HCT116 (cell line): ENCODE data around the gene RNF217. TPM values are rescaled to one million over a fixed set of nuclear protein-coding genes. Genes with fewer than 3 reads are reported as not detected.

Experiments
- ATAC-seq: fragments of 200-7000 bp; cut with Tn5 transposase; 2 replicates; pipeline ENCODE4 v1.9.1; 2020; ENCODE audit warnings: mild to moderate bottlenecking, moderate library complexity
- BruUV-seq: library from RNA; stranded (reverse); fragments of 400-500 nt; replicated peaks from 2 replicates; lab custom pipeline; 2021; lab: Mats Ljungman, UMichigan
- CTCF ChIA-PET: fragments of 300-600 bp; sonication (Branson Sonifier 250); formaldehyde crosslinking; loops from one replicate; lab custom pipeline; 2021; ENCODE audit warnings: antibody characterized with exemption; lab: Charles Lee
- POLR2A ChIA-PET: fragments of 300-600, 350-600 bp; sonication (Branson Sonifier 250); formaldehyde crosslinking; loops from one replicate; lab custom pipeline; 2021; ENCODE audit warnings: antibody characterized with exemption; lab: Charles Lee
- RAD21 ChIA-PET, 2 experiments: fragments of 300-600 bp; sonication (Branson Sonifier 250); formaldehyde crosslinking; loops; one replicate each; lab custom pipeline; 2023; ENCODE audit warnings: low total read pairs in 2 of 2; ENCODE audit not compliant: uncharacterized antibody in 2 of 2, unreplicated experiment in 2 of 2, low non-redundant PET in 1 of 2; lab: Charles Lee
- DNase-seq: peaks from one replicate; pipeline ENCODE4 v3.0.0-alpha.2; 2010; ENCODE audit warnings: low read depth, low spot score
- H2AFZ ChIP-seq: fragments of 200-600 bp; shearing (Covaris generic), sonication (generic); 2 replicates; pipeline ENCODE4 v1.6.1; 2017; ENCODE audit warnings: low read depth, mixed run types, mixed read lengths, antibody characterized with exemption, low read length; ENCODE audit not compliant: poor library complexity, severe bottlenecking
- H3K27ac ChIP-seq: 2 replicates; pipeline ENCODE4 v1.5.1; 2012; ENCODE audit warnings: low read depth, low read length
- H3K27me3 ChIP-seq: fragments of 200-600 bp; sonication (generic); 2 replicates; pipeline ENCODE4 v1.6.1; 2016; ENCODE audit warnings: mixed run types, low read length, mixed read lengths; ENCODE audit not compliant: insufficient read depth
- H3K36me3 ChIP-seq, 2 experiments: fragments of 200-500 bp in 1 of 2; fragments of 200-600 bp in 1 of 2; sonication (Bioruptor generic) in 1 of 2; sonication (generic) in 1 of 2; 2 replicates each; pipeline versions ENCODE4 v1.5.1 to v1.6.1; 2014 to 2016; ENCODE audit warnings: low read length in 2 of 2, inconsistent platforms in 1 of 2, mixed read lengths in 1 of 2, mixed run types in 1 of 2; ENCODE audit not compliant: insufficient read depth in 2 of 2, control insufficient read depth in 1 of 2
- H3K4me1 ChIP-seq, 2 experiments: fragments of 200-600 bp in 1 of 2; sonication (generic) in 1 of 2; 2 replicates each; pipeline versions ENCODE4 v1.5.1 to v1.6.1; 2012 to 2017; ENCODE audit warnings: low read length in 2 of 2, inconsistent platforms in 1 of 2, mild to moderate bottlenecking in 1 of 2, mixed read lengths in 1 of 2, mixed run types in 1 of 2, moderate library complexity in 1 of 2; ENCODE audit not compliant: insufficient read depth in 2 of 2, control insufficient read depth in 1 of 2
- H3K4me2 ChIP-seq: fragments of 200-600 bp; sonication (generic); 2 replicates; pipeline ENCODE4 v1.6.1; 2017; ENCODE audit warnings: mixed run types, low read length, mixed read lengths
- H3K4me3 ChIP-seq, 2 experiments: fragments of 200-600 bp in 1 of 2; sonication (generic) in 1 of 2; replicated peaks in 1 of 2; 2 replicates each; pipeline ENCODE4 v1.5.1; 2011 to 2016; ENCODE audit warnings: low read length in 2 of 2, control low read depth in 1 of 2, low read depth in 1 of 2, mild to moderate bottlenecking in 1 of 2, mixed read lengths in 1 of 2, mixed run types in 1 of 2
- H3K79me2 ChIP-seq: fragments of 200-600 bp; sonication (generic); 2 replicates; pipeline ENCODE4 v1.6.1; 2017; ENCODE audit warnings: mild to moderate bottlenecking, mixed run types, low read length, moderate library complexity, mixed read lengths; ENCODE audit not compliant: insufficient read depth
- H3K9ac ChIP-seq: fragments of 200-600 bp; sonication (generic); 2 replicates; pipeline ENCODE4 v1.6.1; 2016; ENCODE audit warnings: low read length, mixed read lengths
- H3K9me2 ChIP-seq: fragments of 200-600 bp; sonication (generic), shearing (Covaris generic); 2 replicates; pipeline ENCODE4 v1.6.1; 2017; ENCODE audit warnings: mixed run types, mild to moderate bottlenecking, moderate library complexity; ENCODE audit not compliant: insufficient read depth
- H3K9me3 ChIP-seq, 2 experiments: fragments of 200-500 bp in 1 of 2; fragments of 200-600 bp in 1 of 2; sonication (Bioruptor generic) in 1 of 2; sonication (generic) in 1 of 2; 2 replicates each; pipeline ENCODE4 v1.6.1; 2014 to 2017; ENCODE audit warnings: low read length in 2 of 2, mixed read lengths in 2 of 2, inconsistent platforms in 1 of 2, low read depth in 1 of 2, mild to moderate bottlenecking in 1 of 2, mixed run types in 1 of 2, moderate library complexity in 1 of 2; ENCODE audit not compliant: control insufficient read depth in 1 of 2, insufficient read depth in 1 of 2
- H4K20me1 ChIP-seq: fragments of 200-600 bp; sonication (generic), shearing (Covaris generic); 2 replicates; pipeline ENCODE4 v1.6.1; 2017; ENCODE audit warnings: mixed run types, mild to moderate bottlenecking, moderate library complexity; ENCODE audit not compliant: insufficient read depth
- CBX3 ChIP-seq: IDR thresholded peaks from 2 replicates; pipeline ENCODE4 v1.6.1; 2012; ENCODE audit warnings: low read depth
- CEBPB ChIP-seq: IDR thresholded peaks from 2 replicates; pipeline ENCODE4 v1.6.1; 2012; ENCODE audit warnings: low read depth
- CTCF ChIP-seq, 3 experiments: fragments of 200-600 bp in 1 of 3; sonication (generic) in 1 of 3; IDR thresholded peaks in 2 of 3; conservative IDR thresholded peaks in 1 of 3; 2 replicates each; pipeline ENCODE4 v1.5.1; 2012 to 2017; ENCODE audit warnings: low read depth in 2 of 3, low read length in 2 of 3, antibody characterized with exemption in 1 of 3, borderline replicate concordance in 1 of 3, control low read depth in 1 of 3, mild to moderate bottlenecking in 1 of 3, mixed read lengths in 1 of 3, mixed run types in 1 of 3, moderate library complexity in 1 of 3; ENCODE audit not compliant: insufficient read depth in 1 of 3
- EZH2phosphoT487 ChIP-seq: fragments of 200-600 bp; IDR thresholded peaks from 2 replicates; pipeline ENCODE4 v1.6.1; 2018; ENCODE audit warnings: antibody characterized with exemption, borderline replicate concordance
- POLR2A ChIP-seq: IDR thresholded peaks from 2 replicates; pipeline ENCODE4 v1.7.0; 2011; ENCODE audit warnings: borderline replicate concordance; ENCODE audit not compliant: insufficient read depth, insufficient read length; ENCODE audit errors: extremely low read depth
- POLR2AphosphoS5 ChIP-seq: IDR thresholded peaks from 2 replicates; pipeline ENCODE4 v1.6.1; 2011; ENCODE audit warnings: mild to moderate bottlenecking, low read depth, low read length, moderate library complexity
- RAD21 ChIP-seq: IDR thresholded peaks from 2 replicates; pipeline ENCODE4 v1.6.1; 2012; ENCODE audit warnings: low read depth, mild to moderate bottlenecking
- SIN3A ChIP-seq: IDR thresholded peaks from 2 replicates; pipeline ENCODE4 v1.6.1; 2012; ENCODE audit warnings: low read depth
- SP1 ChIP-seq: IDR thresholded peaks from 2 replicates; pipeline ENCODE4 v1.6.1; 2012; ENCODE audit warnings: low read depth
- TCF7L2 ChIP-seq: IDR thresholded peaks from 2 replicates; pipeline ENCODE4 v1.7.0; 2011; ENCODE audit warnings: borderline replicate concordance, inconsistent platforms; ENCODE audit not compliant: insufficient read depth, insufficient read length; ENCODE audit errors: extremely low read depth
- ZFX ChIP-seq: fragments of 450-650 bp; IDR thresholded peaks from 2 replicates; pipeline ENCODE4 v1.6.1; 2017
- intact Hi-C: fragments of 100-400 bp; cut with micrococcal nuclease; formaldehyde crosslinking; loops from 2 replicates; pipeline ENCODE4 v1.10.0; 2022
- total RNA-seq: library from RNA; stranded (reverse); gene quantifications from one replicate; pipeline ENCODE4 v1.2.1, GENCODE V29; 2021; ENCODE audit not compliant: unreplicated experiment
- TF ChIP-seq, protein P1 (sequence below): IDR thresholded peaks from 2 replicates; pipeline ENCODE4 v1.6.1; 2012; ENCODE audit warnings: low read depth
- TF ChIP-seq, protein P2 (sequence below): IDR thresholded peaks from 2 replicates; pipeline ENCODE4 v1.6.1; 2012

RNF217 gene
- total RNA-seq, 1 experiment from 2014 or later: 20.4 TPM

GRCh38 chr6:125140808-125141207 is 178.6 kb downstream of the RNF217 start:
- TF ChIP-seq SP1: no peak
- TF ChIP-seq TCF7L2: no peak
- TF ChIP-seq POLR2AphosphoS5: no peak
- TF ChIP-seq ZFX: no peak
- TF ChIP-seq, protein P1, sequence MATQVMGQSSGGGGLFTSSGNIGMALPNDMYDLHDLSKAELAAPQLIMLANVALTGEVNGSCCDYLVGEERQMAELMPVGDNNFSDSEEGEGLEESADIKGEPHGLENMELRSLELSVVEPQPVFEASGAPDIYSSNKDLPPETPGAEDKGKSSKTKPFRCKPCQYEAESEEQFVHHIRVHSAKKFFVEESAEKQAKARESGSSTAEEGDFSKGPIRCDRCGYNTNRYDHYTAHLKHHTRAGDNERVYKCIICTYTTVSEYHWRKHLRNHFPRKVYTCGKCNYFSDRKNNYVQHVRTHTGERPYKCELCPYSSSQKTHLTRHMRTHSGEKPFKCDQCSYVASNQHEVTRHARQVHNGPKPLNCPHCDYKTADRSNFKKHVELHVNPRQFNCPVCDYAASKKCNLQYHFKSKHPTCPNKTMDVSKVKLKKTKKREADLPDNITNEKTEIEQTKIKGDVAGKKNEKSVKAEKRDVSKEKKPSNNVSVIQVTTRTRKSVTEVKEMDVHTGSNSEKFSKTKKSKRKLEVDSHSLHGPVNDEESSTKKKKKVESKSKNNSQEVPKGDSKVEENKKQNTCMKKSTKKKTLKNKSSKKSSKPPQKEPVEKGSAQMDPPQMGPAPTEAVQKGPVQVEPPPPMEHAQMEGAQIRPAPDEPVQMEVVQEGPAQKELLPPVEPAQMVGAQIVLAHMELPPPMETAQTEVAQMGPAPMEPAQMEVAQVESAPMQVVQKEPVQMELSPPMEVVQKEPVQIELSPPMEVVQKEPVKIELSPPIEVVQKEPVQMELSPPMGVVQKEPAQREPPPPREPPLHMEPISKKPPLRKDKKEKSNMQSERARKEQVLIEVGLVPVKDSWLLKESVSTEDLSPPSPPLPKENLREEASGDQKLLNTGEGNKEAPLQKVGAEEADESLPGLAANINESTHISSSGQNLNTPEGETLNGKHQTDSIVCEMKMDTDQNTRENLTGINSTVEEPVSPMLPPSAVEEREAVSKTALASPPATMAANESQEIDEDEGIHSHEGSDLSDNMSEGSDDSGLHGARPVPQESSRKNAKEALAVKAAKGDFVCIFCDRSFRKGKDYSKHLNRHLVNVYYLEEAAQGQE: no peak
- TF ChIP-seq EZH2phosphoT487: no peak
- TF ChIP-seq, protein P2, sequence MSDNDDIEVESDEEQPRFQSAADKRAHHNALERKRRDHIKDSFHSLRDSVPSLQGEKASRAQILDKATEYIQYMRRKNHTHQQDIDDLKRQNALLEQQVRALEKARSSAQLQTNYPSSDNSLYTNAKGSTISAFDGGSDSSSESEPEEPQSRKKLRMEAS: no peak
- TF ChIP-seq CEBPB: no peak
- TF ChIP-seq CTCF (IDR thresholded peaks at IDR 0.05 in 2 of 3, conservative IDR thresholded peaks at IDR 0.05 in 1 of 3; ENCODE audit: borderline replicate concordance in 1 of 3, insufficient read depth in 1 of 3, low read depth in 2 of 3, low read length in 2 of 3): no peak
- TF ChIP-seq RAD21: no peak
- TF ChIP-seq SIN3A: no peak
- TF ChIP-seq POLR2A: no peak
- no peak for TF ChIP-seq CBX3
- POLR2A ChIA-PET: no interaction called here

More at GRCh38 chr6:125140808-125141207, 178.6 kb downstream of the RNF217 start:
- no peak overlapping the region for H3K9ac ChIP-seq
- BruUV-seq: no TSS peak
- intact Hi-C loops: no loop called here
- no peaks in the 10 kb centered on the region for H3K79me2 ChIP-seq
- no peak overlapping the region for H3K27ac ChIP-seq
- H3K27me3 ChIP-seq: no peaks in the 10 kb centered on the region
- no peaks in the 10 kb centered on the region for H3K9me3 ChIP-seq
- H3K4me1 ChIP-seq: no peaks in the 10 kb centered on the region
- no peaks in the 10 kb centered on the region for H4K20me1 ChIP-seq
- H3K36me3 ChIP-seq: no peaks in the 10 kb centered on the region
- no peaks in the 10 kb centered on the region; the same call in 1 of the 2 replicates for H3K9me2 ChIP-seq
- no peak overlapping the region for H2AFZ ChIP-seq
- H3K4me3 ChIP-seq: no peak overlapping the region
- ATAC-seq: no peak
- ChIA-PET CTCF (interaction anchor here (1.6 kb wide), 1 partner anchor 13 kb away, joined by 4 read pairs; the partner anchor contains the start of gene TPD52L1), RAD21 (no interaction called here)
- DNase-seq: no peak
- H3K4me2 ChIP-seq: no peak overlapping the region

Other genes with a start within 250 kb of the RNF217 start
- 64.1 TPM for gene TPD52L1, start 191.3 kb downstream of the RNF217 start, total RNA-seq